ENCODE data around the gene PGA5. TPM values are rescaled to one million over a fixed set of nuclear protein-coding genes. Genes with fewer than 3 reads are reported as not detected.

PGA5 gene
- polyA plus RNA-seq, 1 experiment: not detected

DNA sequence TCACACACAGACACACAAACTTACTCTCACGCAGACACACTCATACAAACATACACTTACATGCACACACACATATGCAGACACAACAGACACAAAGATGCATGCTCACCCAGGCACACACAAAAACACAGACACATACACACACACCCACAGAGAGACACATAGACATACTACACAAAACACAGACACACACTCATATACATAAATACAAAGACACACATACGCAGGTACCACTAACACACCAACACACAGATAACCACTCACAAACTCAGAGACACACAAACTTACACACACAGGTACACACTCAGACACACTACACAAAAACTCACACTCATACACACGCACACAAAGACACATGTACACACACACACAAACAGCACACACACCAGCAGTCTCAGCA, 31.8 kb downstream of the PGA5 start:
- CTCF ChIA-PET: interaction anchor here (2.0 kb wide), 1 partner anchor 21 kb away, joined by 5 read pairs; the partner anchor contains the start of gene VWCE
- H3K4me3 ChIP-seq (ENCODE audit: low read depth, low read length): no peak overlapping the region
- no peak for DNase-seq (ENCODE audit: low read depth)
- H3K36me3 ChIP-seq (ENCODE audit: control insufficient read depth, insufficient read depth, low read length): no peaks in the 10 kb centered on the region
- POLR2A ChIA-PET: no interaction called here
- no peaks in the 10 kb centered on the region for H3K27me3 ChIP-seq (ENCODE audit: control insufficient read depth, insufficient read depth, low read length)
- TF ChIP-seq, protein P1, sequence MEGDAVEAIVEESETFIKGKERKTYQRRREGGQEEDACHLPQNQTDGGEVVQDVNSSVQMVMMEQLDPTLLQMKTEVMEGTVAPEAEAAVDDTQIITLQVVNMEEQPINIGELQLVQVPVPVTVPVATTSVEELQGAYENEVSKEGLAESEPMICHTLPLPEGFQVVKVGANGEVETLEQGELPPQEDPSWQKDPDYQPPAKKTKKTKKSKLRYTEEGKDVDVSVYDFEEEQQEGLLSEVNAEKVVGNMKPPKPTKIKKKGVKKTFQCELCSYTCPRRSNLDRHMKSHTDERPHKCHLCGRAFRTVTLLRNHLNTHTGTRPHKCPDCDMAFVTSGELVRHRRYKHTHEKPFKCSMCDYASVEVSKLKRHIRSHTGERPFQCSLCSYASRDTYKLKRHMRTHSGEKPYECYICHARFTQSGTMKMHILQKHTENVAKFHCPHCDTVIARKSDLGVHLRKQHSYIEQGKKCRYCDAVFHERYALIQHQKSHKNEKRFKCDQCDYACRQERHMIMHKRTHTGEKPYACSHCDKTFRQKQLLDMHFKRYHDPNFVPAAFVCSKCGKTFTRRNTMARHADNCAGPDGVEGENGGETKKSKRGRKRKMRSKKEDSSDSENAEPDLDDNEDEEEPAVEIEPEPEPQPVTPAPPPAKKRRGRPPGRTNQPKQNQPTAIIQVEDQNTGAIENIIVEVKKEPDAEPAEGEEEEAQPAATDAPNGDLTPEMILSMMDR (IDR thresholded peaks at IDR 0.05; ENCODE audit: insufficient read depth, low read depth, low read length): no peak

DNA sequence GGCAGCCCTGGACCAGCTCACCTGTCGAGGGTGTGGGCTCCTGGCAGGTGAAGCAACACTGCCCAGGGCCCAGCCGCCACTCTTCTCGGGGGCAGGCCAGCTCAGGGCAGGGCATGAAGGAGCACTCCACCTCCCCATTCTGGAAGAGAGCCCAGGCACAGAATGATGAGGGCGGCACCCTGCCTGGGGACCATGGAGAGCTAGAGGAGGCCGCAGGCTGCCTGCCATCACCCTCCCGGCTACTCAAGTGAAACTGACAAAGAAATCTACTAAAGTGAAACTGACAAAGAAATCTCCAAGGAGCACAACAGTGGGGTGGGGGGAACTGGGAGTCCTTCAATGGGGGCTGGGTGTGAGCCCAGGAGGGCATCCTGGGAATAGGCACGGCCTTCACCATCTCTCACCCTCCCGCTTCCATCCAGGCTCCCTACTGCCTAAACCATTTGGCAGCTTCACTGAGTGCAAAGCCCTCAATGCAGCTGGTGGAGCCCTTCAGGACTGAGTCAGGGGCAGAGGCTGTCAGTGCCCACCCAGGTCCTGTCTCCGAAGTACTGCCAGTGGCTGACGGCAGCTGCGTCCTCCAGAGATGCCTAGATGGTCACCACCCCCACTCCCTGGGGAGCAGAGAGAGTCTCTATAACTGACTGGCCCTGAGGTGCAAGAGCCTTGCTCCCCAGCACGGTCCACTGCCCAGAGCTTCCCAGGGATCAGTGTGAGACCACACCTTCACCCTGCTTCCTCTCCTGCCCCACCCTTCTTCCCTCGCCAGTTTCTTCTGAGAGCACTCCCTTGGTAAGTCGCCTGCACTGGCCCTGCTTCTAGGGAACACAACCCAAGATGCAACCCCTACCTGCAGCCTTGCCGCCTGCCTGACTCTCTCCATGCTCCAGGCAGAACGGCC, 32.5 kb downstream of the PGA5 start:
- H3K4me3 ChIP-seq (ENCODE audit: low read depth, low read length): no peak overlapping the region
- TF ChIP-seq, protein P1 (IDR thresholded peaks at IDR 0.05; ENCODE audit: insufficient read depth, low read depth, low read length): no peak
- ChIA-PET CTCF (interaction anchor here (2.0 kb wide), 1 partner anchor 21 kb away, joined by 5 read pairs; the partner anchor contains the start of gene VWCE), POLR2A (no interaction called here)
- no peaks in the 10 kb centered on the region for H3K36me3 ChIP-seq (ENCODE audit: control insufficient read depth, insufficient read depth, low read length)
- H3K27me3 ChIP-seq (ENCODE audit: control insufficient read depth, insufficient read depth, low read length): no peaks in the 10 kb centered on the region
- DNase-seq (ENCODE audit: low read depth): no peak

DNA sequence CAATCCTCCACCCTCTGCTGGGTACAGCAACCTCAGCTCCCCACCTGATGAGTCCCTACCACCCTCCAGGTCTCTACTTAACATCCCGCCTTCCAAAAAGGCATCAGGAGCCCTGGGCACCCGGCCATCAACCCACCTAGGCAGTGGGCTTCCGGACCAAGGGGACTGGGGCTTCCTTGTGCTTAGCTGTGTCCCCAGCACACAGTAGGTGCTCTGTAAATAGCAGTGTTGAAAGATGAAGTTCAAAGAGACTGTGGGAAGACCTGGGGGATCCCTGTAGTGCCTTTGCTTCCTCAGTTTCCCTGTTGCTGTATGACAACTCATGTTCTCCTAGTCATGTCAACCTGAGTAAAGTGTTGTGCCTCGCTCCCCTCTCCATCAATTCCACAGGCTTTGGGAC, 33.1 kb downstream of the PGA5 start:
- H3K36me3 ChIP-seq (ENCODE audit: control insufficient read depth, insufficient read depth, low read length): no peaks in the 10 kb centered on the region
- ChIA-PET CTCF (interaction anchor here (1.1 to 2.0 kb wide), 2 partner anchors 20 kb away, joined by 5 read pairs; partner anchors contain the start of gene VWCE), POLR2A (no interaction called here)
- no peak for DNase-seq (ENCODE audit: low read depth)
- no peak overlapping the region for H3K4me3 ChIP-seq (ENCODE audit: low read depth, low read length)
- H3K27me3 ChIP-seq (ENCODE audit: control insufficient read depth, insufficient read depth, low read length): no peaks in the 10 kb centered on the region
- TF ChIP-seq, protein P1 (IDR thresholded peaks at IDR 0.05; ENCODE audit: insufficient read depth, low read depth, low read length): no peak

DNA sequence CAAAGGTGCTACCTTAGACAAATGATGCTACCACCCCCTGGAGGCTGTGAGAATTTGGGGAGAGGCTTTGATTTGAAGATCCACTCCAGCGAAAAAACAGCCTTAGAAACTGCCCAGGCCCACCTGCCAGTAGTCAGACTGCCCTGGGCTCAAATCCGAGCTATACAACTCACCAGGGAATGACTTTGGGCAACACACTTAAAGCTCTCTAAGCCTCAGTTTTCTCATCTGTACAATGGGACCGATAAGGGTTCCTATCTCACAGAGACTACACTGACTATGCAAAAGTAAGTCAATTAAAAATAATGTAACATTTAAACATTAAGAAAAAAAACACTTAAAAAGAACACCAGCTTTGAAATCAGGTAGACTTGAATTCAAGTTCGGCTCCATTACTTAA, 34.2 kb downstream of the PGA5 start:
- ChIA-PET POLR2A (no interaction called here), CTCF (interaction anchor here (1.1 kb wide), 1 partner anchor 21 kb away, joined by 5 read pairs; no protein-coding TSS in a partner anchor)
- TF ChIP-seq, protein P1 (IDR thresholded peaks at IDR 0.05; ENCODE audit: insufficient read depth, low read depth, low read length): no peak
- Histone ChIP-seq H3K4me3 (ENCODE audit: low read depth, low read length) (no peak overlapping the region), H3K36me3 (ENCODE audit: control insufficient read depth, insufficient read depth, low read length) (no peaks in the 10 kb centered on the region), H3K27me3 (ENCODE audit: control insufficient read depth, insufficient read depth, low read length) (no peaks in the 10 kb centered on the region)
- DNase-seq (ENCODE audit: low read depth): no peak

DNA sequence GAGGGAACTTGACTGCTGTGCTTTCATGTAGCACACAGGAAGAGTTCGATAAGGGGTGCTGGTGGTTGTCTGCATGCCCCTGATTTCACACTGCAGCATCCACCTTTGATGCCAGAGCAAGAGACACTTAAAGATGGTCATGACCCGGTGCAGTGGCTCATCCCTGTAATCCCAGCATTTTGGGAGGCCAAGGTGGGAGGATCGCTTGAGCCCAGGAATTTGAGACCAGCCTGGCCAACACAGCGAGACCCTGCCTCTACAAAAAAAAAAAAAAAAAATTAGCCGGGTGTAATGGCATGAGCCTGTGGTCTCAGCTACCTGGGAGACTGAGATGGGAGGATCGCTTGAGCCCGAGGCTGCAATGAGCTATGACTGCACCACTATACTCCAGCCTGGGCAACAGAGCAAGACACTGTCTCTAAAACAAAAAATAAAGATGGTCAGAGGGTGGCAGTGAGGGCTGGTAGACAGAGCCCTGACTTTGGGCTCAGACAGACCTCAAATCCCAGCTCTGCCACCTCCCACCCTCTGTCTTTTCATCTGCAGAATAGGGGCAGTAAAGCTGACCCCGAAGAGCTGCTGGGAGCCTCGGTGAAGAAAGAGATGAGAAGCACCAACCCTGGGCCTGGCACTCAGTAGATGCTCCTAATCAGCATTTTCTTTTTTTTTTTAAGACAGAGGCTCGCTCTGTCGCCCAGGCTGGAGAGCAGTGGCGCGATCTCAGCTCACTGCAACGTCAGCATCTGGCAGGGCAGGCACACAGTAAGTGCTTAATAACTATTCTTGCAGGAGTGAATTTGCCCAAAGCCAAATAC, 36.4 kb downstream of the PGA5 start:
- Histone ChIP-seq H3K27me3 (ENCODE audit: control insufficient read depth, insufficient read depth, low read length) (no peaks in the 10 kb centered on the region), H3K36me3 (ENCODE audit: control insufficient read depth, insufficient read depth, low read length) (no peaks in the 10 kb centered on the region), H3K4me3 (ENCODE audit: low read depth, low read length) (no peak overlapping the region)
- TF ChIP-seq, protein P1 (IDR thresholded peaks at IDR 0.05; ENCODE audit: insufficient read depth, low read depth, low read length): no peak
- no peak for DNase-seq (ENCODE audit: low read depth)
- CTCF ChIA-PET: interaction anchor here (1.0 to 1.5 kb wide), 2 partner anchors 16 to 24 kb away, joined by 3 to 6 read pairs; no protein-coding TSS in a partner anchor
- POLR2A ChIA-PET: interaction anchor here (0.7 kb wide), 2 partner anchors 16 to 24 kb away, joined by 3 to 4 read pairs; no protein-coding TSS in a partner anchor
